Thyroid gland (tissue), 4 donors: ENCODE measurements around the gene FXYD2.

Experiments
- CTCF ChIP-seq, 6 experiments: fragments of 200-600 bp in 3 of 6; fragments of 450-650 bp in 3 of 6; sonication (generic) in 3 of 6; IDR thresholded peaks; one replicate each; pipeline ENCODE4 v1.5.1; 2016 to 2019; ENCODE audit warnings: antibody characterized with exemption in 6 of 6, mild to moderate bottlenecking in 2 of 6, inconsistent platforms in 1 of 6, moderate library complexity in 1 of 6
- POLR2A ChIP-seq, 2 donors: fragments of 450-650 bp; IDR thresholded peaks; one replicate each; pipeline ENCODE4 v1.6.1; 2017; ENCODE audit warnings: antibody characterized with exemption in 2 of 2, mild to moderate bottlenecking in 2 of 2, moderate library complexity in 1 of 2

- TF ChIP-seq CTCF (IDR thresholded peaks at IDR 0.05) = no peak
- no peak for TF ChIP-seq POLR2A (IDR thresholded peaks at IDR 0.05)
Measured at GRCh38 chr11:117826190-117826570, 1.6 kb upstream of the FXYD2 start.
